ENCODE results near the gene PLAAT4.
"Not testable (repeated sequence)": the region's sequence is repeated elsewhere in the genome, so short reads cannot be mapped to it uniquely, and the experiment has no call there.

PLAAT4 gene

DNA sequence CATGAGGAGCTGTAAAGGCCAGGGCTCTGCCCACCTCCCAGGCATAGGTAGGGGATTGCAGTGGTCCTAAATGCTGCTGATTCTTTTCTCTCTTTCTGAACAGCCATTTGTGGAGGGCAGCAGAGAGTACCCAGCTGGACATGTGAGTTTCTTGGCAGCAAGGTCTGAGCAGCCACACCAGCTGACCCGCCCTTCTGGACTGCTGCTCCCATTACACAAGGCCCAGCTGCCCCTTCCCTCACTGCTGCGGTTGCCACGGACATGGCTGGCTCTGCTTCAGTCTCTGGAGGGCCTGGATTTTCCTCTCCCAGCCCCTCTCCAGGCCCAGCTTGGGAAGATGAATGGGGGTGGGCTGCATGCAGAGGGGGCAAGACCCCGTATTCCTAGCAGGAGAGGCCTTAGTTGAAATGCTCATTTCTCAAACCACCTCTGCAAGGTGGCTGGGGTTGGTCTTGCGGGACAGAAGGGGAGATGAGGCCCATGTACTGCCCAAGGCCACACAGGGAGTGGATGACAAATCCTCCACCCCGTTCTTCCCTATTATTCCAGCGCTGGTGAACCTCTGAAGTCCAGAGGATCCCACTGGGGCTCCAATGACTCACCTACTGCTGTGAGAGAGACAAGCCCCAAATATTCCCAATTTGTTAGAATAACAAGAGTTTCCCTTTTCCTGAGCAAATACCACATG lies 26.1 kb upstream of the PLAAT4 start:
- in situ Hi-C loops (cut with MboI; ENCODE audit: low sequenced_read_pairs): no loop called here

DNA sequence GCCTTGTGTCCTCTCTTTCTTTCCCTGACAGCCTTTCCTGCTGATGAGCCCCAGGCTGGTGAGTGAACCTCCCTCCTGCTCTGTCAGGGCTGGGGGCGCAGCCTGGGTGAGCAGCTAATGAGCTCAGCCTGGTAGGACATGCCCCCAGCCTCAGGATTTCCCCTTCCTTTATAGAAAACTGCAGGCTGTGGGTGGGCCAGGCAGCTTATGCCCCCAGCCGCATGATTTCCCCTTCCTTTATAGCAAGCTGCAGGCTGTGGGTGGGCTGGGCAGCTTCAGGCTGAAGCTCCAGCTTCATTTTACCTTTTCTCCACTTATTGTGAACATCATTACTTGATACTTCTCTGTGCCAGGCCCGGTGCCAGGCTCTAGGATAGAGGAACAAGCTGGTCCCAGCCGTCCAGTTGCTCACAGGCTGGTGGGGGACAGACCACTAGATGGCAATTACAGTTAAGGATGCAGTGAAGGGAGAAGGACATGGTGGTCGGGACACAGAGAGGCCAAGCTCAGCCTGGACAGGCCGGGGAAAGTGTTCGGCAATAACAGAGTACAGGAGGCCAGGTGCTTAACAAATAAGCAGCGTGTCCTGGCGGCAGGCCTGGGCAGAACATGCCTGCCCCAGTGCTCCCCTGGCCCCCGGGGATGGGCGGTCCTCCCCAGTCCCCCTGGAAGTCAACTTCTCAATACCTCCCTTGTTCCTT lies 25.4 kb upstream of the PLAAT4 start:
- in situ Hi-C loops (cut with MboI; ENCODE audit: low sequenced_read_pairs): no loop called here

DNA sequence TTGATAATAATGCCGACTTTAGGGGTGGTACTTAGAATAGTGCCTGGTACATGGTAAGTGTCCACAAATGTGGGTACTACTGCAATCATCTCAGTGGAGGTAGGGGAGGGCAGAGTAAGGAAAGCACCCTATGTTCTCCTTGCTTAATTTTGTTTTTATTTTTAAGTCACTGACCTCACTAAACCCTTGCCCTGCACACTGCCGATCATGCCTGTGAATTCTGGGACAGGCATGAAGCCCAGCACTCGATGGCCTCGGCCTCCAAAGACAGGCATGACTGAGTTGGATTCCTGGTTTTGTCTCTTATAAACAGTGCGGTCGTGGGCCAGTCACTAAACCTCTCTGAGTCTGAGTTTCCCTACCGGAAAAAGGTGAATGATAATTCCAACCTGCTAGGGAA lies 23.8 kb upstream of the PLAAT4 start:
- in situ Hi-C loops (cut with MboI; ENCODE audit: low sequenced_read_pairs): no loop called here

DNA sequence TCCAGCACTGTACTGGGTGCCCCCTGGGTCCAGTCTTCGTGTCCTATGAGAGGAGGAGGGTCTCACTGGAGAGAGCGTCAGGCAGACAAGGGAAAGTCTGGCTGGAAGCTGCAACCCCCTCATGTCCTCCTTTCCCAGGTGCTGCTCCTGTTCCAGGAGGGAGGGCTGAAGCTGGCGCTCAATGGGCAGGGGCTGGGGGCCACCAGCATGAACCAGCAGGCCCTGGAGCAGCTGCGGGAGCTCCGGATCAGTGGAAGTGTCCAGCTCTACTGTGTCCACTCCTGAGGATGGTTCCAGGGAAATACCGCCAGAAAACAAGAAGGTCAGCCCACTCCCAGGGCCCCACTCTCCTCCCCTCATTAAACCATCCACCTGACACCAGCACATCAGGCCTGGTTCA lies 20.5 kb upstream of the PLAAT4 start:
- in situ Hi-C loops (cut with MboI; ENCODE audit: low sequenced_read_pairs): no loop called here

DNA sequence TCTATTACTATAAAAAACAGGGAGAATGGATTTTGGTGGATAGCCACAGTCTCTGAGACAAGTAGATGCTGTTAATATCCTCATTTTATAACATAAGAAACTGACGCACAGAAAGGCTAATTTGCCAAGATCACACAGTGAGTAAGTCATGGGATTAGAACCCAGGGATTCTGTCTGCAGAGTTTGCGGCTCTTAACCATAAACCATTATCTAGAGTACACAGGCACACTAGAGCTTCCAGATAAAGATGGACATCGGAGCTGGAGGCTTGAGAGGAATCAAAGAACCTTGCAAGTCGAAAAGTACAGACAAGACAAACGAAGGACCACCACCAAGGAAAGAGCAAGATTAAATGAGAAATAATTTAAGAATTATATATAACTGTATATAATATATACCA lies 19.5 kb upstream of the PLAAT4 start:
- in situ Hi-C loops (cut with MboI; ENCODE audit: low sequenced_read_pairs): no loop called here

DNA sequence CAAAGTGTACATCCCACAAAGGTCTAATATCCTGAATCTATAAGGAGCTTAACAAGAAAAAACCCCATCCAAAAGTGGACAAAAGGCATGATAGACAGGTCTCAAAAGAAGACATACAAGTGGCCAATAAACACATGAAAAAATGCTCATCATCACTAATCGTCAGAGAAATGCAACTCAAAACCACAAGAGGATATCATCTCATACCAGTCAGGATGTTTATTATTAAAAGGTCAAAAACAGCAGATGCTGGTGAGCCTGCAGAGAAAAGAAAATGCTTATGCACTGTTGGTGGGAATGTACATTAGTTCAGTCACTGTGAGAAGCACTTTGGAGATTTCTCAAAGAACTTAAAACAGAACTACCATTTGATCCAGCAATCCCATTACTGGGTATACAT lies 18.1 kb upstream of the PLAAT4 start:
- in situ Hi-C loops (cut with MboI; ENCODE audit: low sequenced_read_pairs): no loop called here

DNA sequence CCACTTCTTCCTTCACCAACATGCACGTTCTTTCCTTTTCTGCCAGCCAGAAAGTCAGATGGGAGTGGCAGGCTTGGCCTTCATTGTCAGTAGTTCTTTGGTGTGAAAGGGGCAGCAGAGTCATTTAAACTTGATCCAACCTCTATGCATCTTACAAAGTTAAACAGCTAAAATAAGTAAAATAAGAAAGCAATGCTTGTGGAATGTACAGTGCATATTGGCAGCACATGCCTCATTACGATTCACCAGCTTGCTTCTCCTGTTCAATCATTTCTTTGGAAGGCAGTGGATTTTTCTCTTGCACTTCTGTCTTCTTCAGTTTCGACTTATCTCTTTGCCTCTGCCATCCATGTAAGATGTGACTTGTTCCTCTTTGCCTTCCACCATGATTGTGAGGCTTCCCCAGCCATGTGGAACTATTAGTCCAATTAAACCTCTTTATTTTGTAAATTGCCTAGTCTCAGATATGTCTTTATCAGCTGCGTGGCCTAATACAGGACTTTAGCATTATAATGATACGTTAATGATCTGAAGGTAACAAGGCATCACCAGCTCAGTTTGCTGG lies 15.9 kb upstream of the PLAAT4 start:
- in situ Hi-C loops (cut with MboI; ENCODE audit: low sequenced_read_pairs): no loop called here

DNA sequence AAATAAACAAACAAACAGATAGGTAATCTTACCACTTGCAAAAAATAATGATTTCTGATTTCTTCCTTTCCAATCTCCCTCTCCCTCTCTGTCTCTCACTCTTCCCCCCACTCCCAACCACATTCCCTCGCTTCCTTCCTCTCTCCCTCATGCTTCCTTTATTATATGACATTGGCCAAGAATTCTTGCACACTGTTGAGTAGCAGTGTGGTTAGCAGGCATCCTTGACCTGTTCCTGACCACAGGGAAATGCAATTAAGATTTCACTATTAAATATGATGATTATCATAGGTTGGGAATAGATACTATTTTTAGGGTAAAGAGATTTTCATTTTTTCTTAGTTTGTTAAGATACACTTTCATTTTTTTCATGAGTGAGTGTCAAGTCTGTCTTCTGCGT lies 14.7 kb upstream of the PLAAT4 start:
- in situ Hi-C loops (cut with MboI; ENCODE audit: low sequenced_read_pairs): no loop called here

DNA sequence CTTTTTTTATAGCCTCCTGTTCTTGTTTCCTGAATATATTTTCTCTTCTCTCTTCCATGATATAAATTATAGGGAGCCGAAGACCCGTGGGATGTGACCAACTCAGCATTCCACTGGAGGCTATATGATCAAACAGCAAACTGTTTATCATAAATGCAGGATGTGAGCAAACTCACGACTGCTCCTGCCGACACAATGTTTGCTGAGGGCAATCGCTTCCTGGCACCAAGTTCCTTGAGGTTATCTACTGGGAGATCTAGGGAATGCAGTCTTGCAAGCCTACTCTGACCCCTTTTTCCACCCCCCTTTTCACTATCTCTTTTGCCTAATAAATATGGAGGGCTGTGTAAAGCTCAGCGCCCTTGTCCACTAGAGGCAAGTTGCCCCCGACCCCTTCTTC lies 13.5 kb upstream of the PLAAT4 start:
- in situ Hi-C loops (cut with MboI; ENCODE audit: low sequenced_read_pairs): no loop called here

DNA sequence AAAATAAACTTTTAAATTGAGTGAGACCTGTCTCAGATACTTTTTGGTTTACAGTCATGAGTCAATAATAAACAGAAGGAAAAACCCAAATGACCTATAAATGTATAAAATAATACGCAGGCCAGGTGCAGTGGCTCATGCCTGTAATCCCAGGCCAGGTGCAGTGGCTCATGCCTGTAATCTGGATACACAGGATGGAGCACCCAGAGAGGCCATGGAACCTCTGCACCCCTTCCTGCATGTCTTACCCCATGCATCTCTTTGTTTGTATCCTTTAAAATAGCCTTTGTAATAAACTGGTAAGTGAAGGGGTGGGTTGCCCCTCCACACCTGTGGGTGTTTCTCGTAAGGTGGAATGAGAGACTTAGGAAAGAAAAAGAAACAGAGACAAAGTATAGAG lies 8.9 kb upstream of the PLAAT4 start:
- in situ Hi-C loops (cut with MboI; ENCODE audit: low sequenced_read_pairs): no loop called here

DNA sequence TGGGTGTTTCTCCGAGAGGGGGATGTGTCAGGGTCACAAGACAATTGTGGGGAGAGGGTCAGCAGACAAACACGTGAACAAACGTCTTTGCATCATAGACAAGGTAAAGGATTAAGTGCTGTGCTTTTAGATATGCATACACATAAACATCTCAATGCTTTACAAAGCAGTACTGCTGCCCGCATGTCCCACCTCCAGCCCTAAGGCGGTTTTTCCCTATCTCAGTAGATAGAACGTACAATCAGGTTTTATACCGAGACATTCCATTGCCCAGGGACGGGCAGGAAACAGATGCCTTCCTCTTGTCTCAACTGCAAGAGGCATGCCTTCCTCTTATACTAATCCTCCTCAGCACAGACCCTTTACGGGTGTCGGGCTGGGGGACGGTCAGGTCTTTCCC lies 8.5 kb upstream of the PLAAT4 start:
- in situ Hi-C loops (cut with MboI; ENCODE audit: low sequenced_read_pairs): not testable (repeated sequence)

DNA sequence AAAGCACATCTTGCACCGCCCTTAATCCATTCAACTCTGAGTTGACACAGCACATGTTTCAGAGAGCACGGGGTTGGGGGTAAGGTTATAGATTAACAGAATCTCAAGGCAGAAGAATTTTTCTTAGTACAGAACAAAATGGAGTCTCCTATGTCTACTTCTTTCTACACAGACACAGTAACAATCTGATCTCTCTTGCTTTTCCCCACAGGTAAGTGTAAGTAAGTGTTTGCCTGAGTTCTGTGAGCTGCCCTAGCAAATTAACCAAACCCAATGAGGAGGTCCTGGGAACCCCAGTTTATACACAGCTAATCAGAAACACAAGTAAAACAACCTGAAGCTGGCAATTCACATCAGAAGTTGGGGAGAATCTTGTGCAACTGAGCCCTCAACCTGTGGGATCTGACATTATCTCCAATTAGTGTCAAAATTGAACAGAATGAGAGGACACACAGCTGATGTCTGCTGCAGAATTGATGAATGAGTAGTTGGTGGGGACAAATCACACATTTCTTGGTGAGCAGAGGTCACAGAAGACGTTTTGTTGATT lies 7.8 kb upstream of the PLAAT4 start:
- in situ Hi-C loops (cut with MboI; ENCODE audit: low sequenced_read_pairs): not testable (repeated sequence)

DNA sequence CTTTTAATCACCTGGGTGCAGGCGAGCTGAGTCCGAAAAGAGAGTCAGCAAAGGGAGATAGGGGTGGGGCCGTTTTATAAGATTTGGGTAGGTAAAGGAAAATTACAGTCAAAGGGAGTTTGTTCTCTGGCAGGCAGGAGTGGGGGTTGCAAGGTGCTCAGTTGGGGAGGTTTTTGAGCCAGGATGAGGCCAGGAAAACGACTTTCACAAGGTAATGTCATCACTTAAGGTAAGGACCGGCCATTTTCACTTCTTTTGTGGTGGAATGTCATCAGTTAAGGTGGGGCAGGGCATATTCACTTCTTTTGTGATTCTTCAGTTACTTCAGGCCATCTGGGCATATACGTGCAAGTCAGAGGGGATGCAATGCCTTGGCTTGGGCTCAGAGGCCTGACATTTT lies 7.2 kb upstream of the PLAAT4 start:
- in situ Hi-C loops (cut with MboI; ENCODE audit: low sequenced_read_pairs): not testable (repeated sequence)

DNA sequence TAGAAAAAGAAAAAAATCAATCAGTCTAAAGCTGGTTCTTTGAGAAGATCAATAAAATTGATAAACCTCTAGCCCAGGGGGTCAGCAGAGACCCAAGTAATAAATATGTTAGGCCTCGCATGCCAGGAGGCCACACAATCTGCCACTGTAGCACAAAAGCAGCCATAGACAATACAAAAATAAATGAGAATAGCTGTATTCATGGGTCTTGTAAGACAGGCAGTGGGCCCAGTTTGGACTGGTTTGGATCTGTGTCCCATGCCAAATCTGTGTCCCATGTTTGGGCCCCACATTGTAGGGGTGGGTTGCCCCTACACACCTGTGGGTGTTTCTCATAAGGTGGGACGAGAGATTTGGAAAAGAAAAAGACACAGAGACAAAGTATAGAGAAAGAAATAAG lies 6.6 kb upstream of the PLAAT4 start:
- in situ Hi-C loops (cut with MboI; ENCODE audit: low sequenced_read_pairs): no loop called here

DNA sequence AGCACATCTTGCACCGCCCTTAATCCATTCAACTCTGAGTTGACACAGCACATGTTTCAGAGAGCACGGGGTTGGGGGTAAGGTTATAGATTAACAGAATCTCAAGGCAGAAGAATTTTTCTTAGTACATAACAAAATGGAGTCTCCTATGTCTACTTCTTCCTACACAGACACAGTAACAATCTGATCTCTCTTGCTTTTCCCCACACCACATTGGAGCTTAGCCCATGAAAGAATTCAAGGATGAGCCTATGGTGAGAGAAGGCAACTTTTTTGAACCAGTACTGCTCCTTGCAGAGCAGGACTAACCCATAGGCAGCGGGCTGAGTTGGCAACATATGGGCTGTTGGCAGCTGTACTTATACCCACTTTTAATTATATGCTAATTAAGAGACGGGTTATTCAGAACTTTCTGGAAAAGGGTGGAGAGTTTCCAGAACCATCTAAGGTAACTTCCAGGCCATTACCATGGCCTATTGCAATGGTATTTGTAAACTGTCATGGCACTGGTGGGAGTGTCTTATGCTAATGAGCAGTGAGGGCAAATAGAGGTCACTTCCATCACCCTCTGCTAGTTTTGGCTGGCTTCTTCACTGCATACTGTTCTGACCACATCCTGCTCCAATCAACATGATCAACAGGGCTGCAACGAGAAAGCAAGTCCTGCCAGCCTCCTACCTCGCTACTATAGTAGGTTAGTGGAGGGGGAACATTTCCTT lies 5.4 kb upstream of the PLAAT4 start:
- in situ Hi-C loops (cut with MboI; ENCODE audit: low sequenced_read_pairs): not testable (repeated sequence)

DNA sequence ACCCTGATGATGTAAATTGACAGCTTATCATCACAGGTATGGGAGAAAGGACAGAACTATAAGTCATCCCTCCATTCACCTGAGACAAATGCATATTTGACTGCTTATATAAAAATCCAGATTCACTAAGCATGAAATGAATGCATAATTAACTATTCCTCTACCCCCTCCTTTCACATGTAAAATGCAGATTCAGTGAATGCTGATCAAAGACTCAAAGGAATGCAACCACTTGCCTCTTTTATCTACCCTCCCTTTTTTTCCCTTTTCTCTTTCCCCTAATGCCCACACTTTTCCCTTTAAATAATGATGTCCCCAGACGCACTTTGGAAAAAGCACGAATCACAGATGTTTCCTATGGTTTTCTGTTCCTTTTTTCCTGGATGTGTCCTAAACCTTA lies 4.5 kb upstream of the PLAAT4 start:
- in situ Hi-C loops (cut with MboI; ENCODE audit: low sequenced_read_pairs): no loop called here

DNA sequence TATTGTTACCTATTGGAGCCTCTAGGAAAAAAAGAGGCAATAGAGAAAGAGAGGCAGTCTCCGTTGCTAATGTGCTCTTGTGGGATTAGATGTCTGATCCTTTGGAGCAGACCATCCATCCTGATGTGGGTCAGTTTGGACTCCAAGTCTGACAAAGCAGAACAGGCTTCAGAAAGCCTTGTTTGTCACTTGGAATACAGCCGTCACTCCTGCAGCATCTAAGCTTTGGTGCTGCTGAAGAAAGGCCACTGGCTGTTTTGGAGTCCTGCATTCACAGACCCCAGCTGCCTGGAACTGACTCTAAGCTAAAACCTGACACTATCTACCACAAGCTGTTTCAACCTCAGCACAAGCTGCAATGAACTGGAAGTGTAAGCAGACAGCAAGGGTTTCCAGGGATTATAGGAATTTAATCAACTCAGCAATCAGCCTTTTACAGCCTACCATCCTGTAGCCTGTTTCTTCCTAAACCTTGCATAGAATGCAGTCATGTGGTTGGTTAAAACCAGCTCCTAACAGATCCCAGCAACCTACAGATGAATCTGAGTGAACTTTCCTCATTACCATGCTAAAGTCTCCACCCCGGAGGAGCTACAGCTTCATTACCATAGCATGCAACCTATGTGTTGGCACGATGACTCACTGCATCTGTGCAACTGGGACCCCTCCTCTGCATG lies 3.7 kb upstream of the PLAAT4 start:
- in situ Hi-C loops (cut with MboI; ENCODE audit: low sequenced_read_pairs): no loop called here

DNA sequence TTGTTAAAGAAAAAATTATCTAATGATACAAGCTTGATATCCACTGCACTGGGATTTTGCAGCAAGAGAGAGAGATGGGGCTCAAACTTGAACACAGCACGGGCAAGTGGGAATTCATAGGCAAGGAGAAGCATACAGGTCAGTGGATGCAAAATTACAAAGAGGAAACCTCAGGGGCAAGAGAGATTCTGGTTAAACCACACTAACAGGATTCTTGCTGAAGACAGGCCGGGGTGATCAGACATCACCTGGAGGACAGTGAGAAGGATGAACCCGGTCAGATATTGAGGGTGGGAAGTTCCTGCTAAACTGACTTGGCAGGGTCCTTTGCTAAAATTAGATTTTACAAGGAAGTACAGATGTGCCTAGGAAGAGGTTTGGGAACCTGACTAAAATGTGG lies 2.5 kb upstream of the PLAAT4 start:
- in situ Hi-C loops (cut with MboI; ENCODE audit: low sequenced_read_pairs): no loop called here

DNA sequence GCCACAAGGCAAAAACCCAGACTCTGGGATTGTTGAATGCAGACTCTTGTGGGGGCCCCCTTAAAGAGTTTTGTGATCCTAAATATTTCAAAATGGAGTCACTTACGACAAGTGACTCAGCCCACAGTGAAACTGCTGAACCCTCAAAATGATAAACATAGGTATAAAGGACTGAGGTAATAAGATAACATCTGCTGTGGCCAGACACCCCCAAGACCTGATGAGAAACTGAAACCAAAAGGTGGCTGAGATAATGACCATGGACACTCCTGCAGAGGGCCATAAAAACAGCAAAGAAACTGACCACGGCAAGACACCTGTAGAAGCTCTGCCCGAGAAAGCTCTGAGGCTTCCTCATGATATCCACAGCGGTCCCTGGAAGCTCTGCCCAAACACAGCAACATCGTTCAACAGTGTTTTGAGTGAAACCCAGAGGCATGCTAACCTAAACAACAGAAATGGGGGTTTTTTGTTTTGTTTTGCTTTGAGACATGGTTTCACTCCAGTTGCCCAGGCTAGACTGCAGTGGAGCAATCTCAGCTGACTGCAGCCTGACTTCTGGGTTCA lies 1.6 kb upstream of the PLAAT4 start:
- in situ Hi-C loops (cut with MboI; ENCODE audit: low sequenced_read_pairs): no loop called here

DNA sequence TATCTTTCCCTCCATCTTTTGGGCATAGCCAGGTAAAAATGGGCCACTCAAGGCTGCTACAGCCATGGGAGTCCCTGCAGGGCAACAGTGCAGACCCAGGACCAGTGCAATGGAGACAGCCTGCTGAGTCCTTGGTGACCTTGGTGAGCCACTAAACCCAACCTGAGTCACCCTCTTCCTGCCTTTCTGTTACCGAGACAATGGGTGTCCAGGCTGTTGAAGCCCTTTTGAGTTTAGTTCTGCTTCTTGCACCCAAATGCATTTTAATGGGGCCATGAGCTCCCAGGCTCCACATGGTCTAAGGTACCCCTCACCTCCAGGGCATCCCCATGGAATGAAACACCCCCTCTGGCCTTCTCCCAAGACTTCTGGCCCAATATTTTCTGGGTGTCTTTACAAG lies 874 bp upstream of the PLAAT4 start:
- in situ Hi-C loops (cut with MboI; ENCODE audit: low sequenced_read_pairs): no loop called here

Measured in hTERT RPE-1 (cell line).